Glutamatergic neuron (in vitro differentiated cells): ENCODE measurements around the gene EEPD1. TPM values are rescaled to one million over a fixed set of nuclear protein-coding genes. Genes with fewer than 3 reads are reported as not detected.

Experiments
- DNase-seq: peaks from one replicate; pipeline ENCODE4 v3.0.0; 2022
- H3K27ac Mint-ChIP-seq: one replicate; pipeline ENCODE4 v1.8.0; 2020; ENCODE audit warnings: mild to moderate bottlenecking, mixed read lengths, inconsistent platforms; ENCODE audit not compliant: unreplicated experiment
- H3K27me3 Mint-ChIP-seq: one replicate; pipeline ENCODE4 v1.8.0; 2020; ENCODE audit warnings: mild to moderate bottlenecking, moderate library complexity, mixed read lengths, inconsistent platforms; ENCODE audit not compliant: unreplicated experiment
- H3K36me3 Mint-ChIP-seq: one replicate; pipeline ENCODE4 v1.8.0; 2020; ENCODE audit warnings: mild to moderate bottlenecking, mixed read lengths, inconsistent platforms; ENCODE audit not compliant: unreplicated experiment
- H3K4me1 Mint-ChIP-seq: one replicate; pipeline ENCODE4 v1.8.0; 2020; ENCODE audit warnings: mild to moderate bottlenecking, low read depth, mixed read lengths, inconsistent platforms; ENCODE audit not compliant: unreplicated experiment
- H3K4me3 Mint-ChIP-seq: one replicate; pipeline ENCODE4 v1.8.0; 2020; ENCODE audit warnings: mild to moderate bottlenecking, mixed read lengths, inconsistent platforms; ENCODE audit not compliant: unreplicated experiment
- H3K9me3 Mint-ChIP-seq: one replicate; pipeline ENCODE4 v1.8.0; 2020; ENCODE audit warnings: mild to moderate bottlenecking, moderate library complexity, mixed read lengths, inconsistent platforms; ENCODE audit not compliant: unreplicated experiment
- total RNA-seq: library from RNA; stranded (reverse); fragmentation: NEBNext Ultra II Directional; extraction: Animal tissue kit (Norgen Biotek cat#: 25700); gene quantifications from one replicate; pipeline ENCODE4 v1.2.1, GENCODE V29; 2021; ENCODE audit not compliant: unreplicated experiment
- TF ChIP-seq, protein P1 (sequence below): fragments of 200-600 bp; sonication (generic); IDR thresholded peaks from one replicate; pipeline ENCODE4 v1.5.0; 2021; ENCODE audit not compliant: partially characterized antibody, unreplicated experiment

Gene EEPD1
- total RNA-seq, 1 donor from 2014 or later: 63.9 TPM

DNA sequence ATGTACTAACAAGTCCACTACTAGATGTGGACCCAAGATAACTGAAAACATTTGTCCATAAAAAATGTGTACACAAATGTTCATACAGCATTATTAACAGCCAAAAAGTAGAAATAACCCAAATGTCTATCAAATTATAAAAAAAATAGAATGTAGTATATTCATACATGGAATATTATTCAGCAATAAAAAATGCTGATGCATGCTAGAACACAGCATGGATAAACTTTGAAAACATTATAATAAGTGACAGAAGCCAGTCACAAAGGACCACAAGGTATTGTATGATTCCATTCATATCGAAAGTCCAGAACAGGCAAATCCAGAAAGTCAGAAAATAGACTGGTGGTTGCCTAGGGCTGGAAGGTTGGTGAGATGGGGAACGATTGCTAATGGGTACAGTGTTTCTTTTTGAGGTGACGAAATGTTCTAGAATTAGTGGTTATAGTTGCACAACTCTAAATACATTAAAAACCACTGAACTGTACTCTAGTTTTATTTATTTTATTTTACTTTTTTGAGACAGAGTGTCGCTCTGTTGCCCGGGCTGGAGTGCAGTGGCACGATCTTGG is 193.3 kb downstream of the EEPD1 start:
- H3K27ac Mint-ChIP-seq: no peak overlapping the region
- no peaks in the 10 kb centered on the region for H3K9me3 Mint-ChIP-seq
- TF ChIP-seq, protein P1, sequence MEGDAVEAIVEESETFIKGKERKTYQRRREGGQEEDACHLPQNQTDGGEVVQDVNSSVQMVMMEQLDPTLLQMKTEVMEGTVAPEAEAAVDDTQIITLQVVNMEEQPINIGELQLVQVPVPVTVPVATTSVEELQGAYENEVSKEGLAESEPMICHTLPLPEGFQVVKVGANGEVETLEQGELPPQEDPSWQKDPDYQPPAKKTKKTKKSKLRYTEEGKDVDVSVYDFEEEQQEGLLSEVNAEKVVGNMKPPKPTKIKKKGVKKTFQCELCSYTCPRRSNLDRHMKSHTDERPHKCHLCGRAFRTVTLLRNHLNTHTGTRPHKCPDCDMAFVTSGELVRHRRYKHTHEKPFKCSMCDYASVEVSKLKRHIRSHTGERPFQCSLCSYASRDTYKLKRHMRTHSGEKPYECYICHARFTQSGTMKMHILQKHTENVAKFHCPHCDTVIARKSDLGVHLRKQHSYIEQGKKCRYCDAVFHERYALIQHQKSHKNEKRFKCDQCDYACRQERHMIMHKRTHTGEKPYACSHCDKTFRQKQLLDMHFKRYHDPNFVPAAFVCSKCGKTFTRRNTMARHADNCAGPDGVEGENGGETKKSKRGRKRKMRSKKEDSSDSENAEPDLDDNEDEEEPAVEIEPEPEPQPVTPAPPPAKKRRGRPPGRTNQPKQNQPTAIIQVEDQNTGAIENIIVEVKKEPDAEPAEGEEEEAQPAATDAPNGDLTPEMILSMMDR: no peak
- H3K4me1 Mint-ChIP-seq: no peaks in the 10 kb centered on the region
- H3K36me3 Mint-ChIP-seq: peaks cover 5% of the 10 kb centered on the region
- DNase-seq: no peak
- H3K4me3 Mint-ChIP-seq: no peak overlapping the region
- H3K27me3 Mint-ChIP-seq: peaks cover 2% of the 10 kb centered on the region

DNA sequence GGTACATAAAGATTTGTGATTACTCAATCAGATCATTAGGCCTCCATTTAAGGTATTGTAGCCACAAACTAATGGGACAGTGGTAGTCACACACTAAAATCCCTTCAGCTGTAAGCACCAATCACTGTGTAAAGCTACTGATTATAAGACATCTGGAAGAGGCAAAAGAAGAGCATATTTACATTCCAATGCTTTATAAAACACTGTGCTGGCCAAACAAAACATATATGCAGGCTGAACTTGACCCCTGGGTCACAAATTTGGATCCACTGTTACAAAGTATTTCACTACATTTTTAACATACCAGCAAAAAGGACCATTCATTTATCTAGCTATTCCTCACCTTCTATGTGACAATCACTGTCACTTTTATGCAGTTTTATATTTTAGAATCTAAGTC is 195.2 kb downstream of the EEPD1 start:
- Mint-ChIP-seq H3K27me3 (peaks cover 2% of the 10 kb centered on the region), H3K4me3 (no peak overlapping the region), H3K27ac (no peak overlapping the region), H3K4me1 (no peaks in the 10 kb centered on the region), H3K36me3 (peaks cover 5% of the 10 kb centered on the region), H3K9me3 (no peaks in the 10 kb centered on the region)
- DNase-seq: no peak
- TF ChIP-seq, protein P1: no peak

DNA sequence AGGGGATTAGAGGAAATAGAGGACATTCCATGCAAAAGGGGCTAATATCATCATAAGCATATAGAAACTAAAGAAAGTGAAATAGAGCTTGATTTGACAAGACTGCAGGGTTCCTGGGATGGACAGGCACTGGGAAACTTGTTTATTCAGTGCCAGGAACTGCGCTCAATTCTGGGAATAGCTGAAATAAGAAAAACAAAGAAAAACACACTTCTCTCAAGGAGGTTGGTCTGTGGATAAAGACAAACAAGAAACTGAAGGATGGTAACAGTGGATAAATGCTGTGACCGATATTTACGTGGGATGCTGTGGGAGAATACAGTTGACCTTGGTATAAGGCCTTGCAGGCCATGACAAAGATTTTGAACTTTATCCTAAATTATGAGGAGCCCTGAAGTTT is 195.7 kb downstream of the EEPD1 start:
- no peak for DNase-seq
- H3K27ac Mint-ChIP-seq: no peak overlapping the region
- TF ChIP-seq, protein P1: no peak
- no peaks in the 10 kb centered on the region for H3K4me1 Mint-ChIP-seq
- peaks cover 5% of the 10 kb centered on the region for H3K36me3 Mint-ChIP-seq
- no peak overlapping the region for H3K4me3 Mint-ChIP-seq
- H3K27me3 Mint-ChIP-seq: peaks cover 2% of the 10 kb centered on the region
- H3K9me3 Mint-ChIP-seq: no peaks in the 10 kb centered on the region

DNA sequence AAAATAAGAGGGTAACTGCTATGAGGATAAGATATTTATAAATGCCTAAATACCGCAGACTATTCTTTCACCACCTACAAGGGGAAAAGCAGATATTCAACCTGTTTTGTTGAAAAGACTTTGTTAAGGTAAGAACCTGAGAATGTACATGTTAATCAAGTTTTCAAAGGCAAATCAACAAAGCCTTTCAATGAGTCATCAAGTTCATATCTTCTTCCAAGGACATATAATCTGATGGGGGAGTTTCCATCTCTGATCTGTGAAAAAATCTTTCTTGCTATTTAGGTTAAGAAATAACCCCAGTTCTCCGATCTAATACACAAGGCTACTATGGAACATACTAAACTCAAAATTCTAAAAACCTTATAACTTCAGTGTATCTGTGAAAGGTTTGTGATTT is 196.6 kb downstream of the EEPD1 start:
- peaks cover 2% of the 10 kb centered on the region for H3K27me3 Mint-ChIP-seq
- H3K4me1 Mint-ChIP-seq: no peaks in the 10 kb centered on the region
- H3K36me3 Mint-ChIP-seq: peaks cover 5% of the 10 kb centered on the region
- no peaks in the 10 kb centered on the region for H3K9me3 Mint-ChIP-seq
- DNase-seq: no peak
- no peak overlapping the region for H3K27ac Mint-ChIP-seq
- TF ChIP-seq, protein P1: no peak
- no peak overlapping the region for H3K4me3 Mint-ChIP-seq

Other genes starting within 250 kb of the EEPD1 start
- gene ANLN, start 236.6 kb downstream of the EEPD1 start, total RNA-seq: 18.4 TPM